Embryonic facial prominence (tissue), 1 donor: ENCODE measurements around the gene WASF2.

Experiments
- DNase-seq: peaks from one replicate; pipeline ENCODE4 v3.0.0-alpha.2; 2016; ENCODE audit errors: extremely low spot score

Gene WASF2

GRCh38 chr1:27377760-27378495 is 112.0 kb downstream of the WASF2 start:
- no peak for DNase-seq

GRCh38 chr1:27374362-27375086 is 115.4 kb downstream of the WASF2 start, which contains the start of gene FCN3:
Gene FCN3 (minus strand): TSS chr1:27374824. CDS start chr1:27374818, 6 bp downstream.
- no peak for DNase-seq

GRCh38 chr1:27372808-27373690 is 116.9 kb downstream of the WASF2 start:
- no peak for DNase-seq

GRCh38 chr1:27372022-27372807 is 117.8 kb downstream of the WASF2 start:
- no peak for DNase-seq

GRCh38 chr1:27368869-27369582 is 120.9 kb downstream of the WASF2 start:
- DNase-seq = no peak

- no peak for DNase-seq
These were observed 122.8 kb downstream of the WASF2 start for GRCh38 chr1:27367160-27367650.

- DNase-seq = peak; percentile 29
These were observed 123.4 kb downstream of the WASF2 start, which contains the start of gene MAP3K6 for GRCh38 chr1:27366411-27367159. Gene MAP3K6 (minus strand): TSS chr1:27366961. CDS start chr1:27366597, 364 bp downstream.

- no peak for DNase-seq
These were observed 123.9 kb downstream of the WASF2 start for GRCh38 chr1:27366113-27366410.

- peak; percentile 30 for DNase-seq
These were observed 124.4 kb downstream of the WASF2 start for GRCh38 chr1:27365372-27366112.

- DNase-seq = no peak
These were observed 125.1 kb downstream of the WASF2 start for GRCh38 chr1:27364696-27365371.

GRCh38 chr1:27363766-27364695 is 125.9 kb downstream of the WASF2 start:
- DNase-seq = no peak

- DNase-seq = no peak
These were observed 128.4 kb downstream of the WASF2 start for GRCh38 chr1:27361553-27361952.

- no peak for DNase-seq
These were observed 128.9 kb downstream of the WASF2 start for GRCh38 chr1:27361044-27361402.

GRCh38 chr1:27360159-27361043 is 129.6 kb downstream of the WASF2 start:
- no peak for DNase-seq

- DNase-seq = no peak
These were observed 130.2 kb downstream of the WASF2 start for GRCh38 chr1:27359822-27360158.

GRCh38 chr1:27358928-27359313 is 131.0 kb downstream of the WASF2 start:
- DNase-seq = no peak
